A673 (cell line): Measurements from ENCODE around the gene UBE2D3. TPM values are rescaled to one million over a fixed set of nuclear protein-coding genes. Genes with fewer than 3 reads are reported as not detected.

Experiments
- BruUV-seq: library from RNA; stranded (reverse); fragments of 400-500 nt; replicated peaks from 2 replicates; lab custom pipeline; 2021; lab: Mats Ljungman, UMichigan
- CTCF ChIA-PET: fragments of 300-600 bp; sonication (Branson Sonifier 250); formaldehyde crosslinking; loops from one replicate; lab custom pipeline; 2022; ENCODE audit warnings: antibody characterized with exemption; lab: Charles Lee
- POLR2A ChIA-PET: fragments of 300-600 bp; sonication (Branson Sonifier 250); formaldehyde crosslinking; loops from one replicate; lab custom pipeline; 2022; ENCODE audit warnings: antibody characterized with exemption; ENCODE audit not compliant: low non-redundant PET; lab: Charles Lee
- DNase-seq: peaks from one replicate; pipeline ENCODE4 v3.0.0-alpha.2; 2015; ENCODE audit warnings: low spot score
- H3K27ac ChIP-seq: fragments of 200-600 bp; sonication (generic); 2 replicates; pipeline ENCODE4 v1.5.1; 2016; ENCODE audit warnings: mixed run types, low read depth, mild to moderate bottlenecking, mixed read lengths, antibody characterized with exemption, low read length; ENCODE audit not compliant: poor library complexity, severe bottlenecking
- H3K27me3 ChIP-seq: fragments of 200-600 bp; sonication (generic); replicated peaks from 2 replicates; pipeline ENCODE4 v1.6.1; 2017; ENCODE audit warnings: mixed run types, low read depth, mild to moderate bottlenecking, mixed read lengths, antibody characterized with exemption, low read length; ENCODE audit not compliant: insufficient read depth, poor library complexity
- H3K36me3 ChIP-seq: fragments of 200-600 bp; sonication (generic); 2 replicates; pipeline ENCODE4 v1.6.1; 2016; ENCODE audit warnings: mixed run types, mild to moderate bottlenecking, mixed read lengths, antibody characterized with exemption, low read length; ENCODE audit not compliant: insufficient read depth, poor library complexity, severe bottlenecking
- H3K4me1 ChIP-seq: fragments of 200-600 bp; sonication (generic); 2 replicates; pipeline ENCODE4 v1.6.1; 2017; ENCODE audit warnings: mixed run types, mild to moderate bottlenecking, mixed read lengths, antibody characterized with exemption, low read length; ENCODE audit not compliant: insufficient read depth, poor library complexity, severe bottlenecking
- H3K4me3 ChIP-seq: fragments of 200-600 bp; sonication (generic); 2 replicates; pipeline ENCODE4 v1.5.1; 2016; ENCODE audit warnings: low read depth, mixed run types, mild to moderate bottlenecking, mixed read lengths, low read length; ENCODE audit not compliant: poor library complexity, severe bottlenecking
- H3K9me3 ChIP-seq: fragments of 200-600 bp; sonication (generic); 2 replicates; pipeline ENCODE4 v1.6.1; 2016; ENCODE audit warnings: mixed run types, low read depth, mild to moderate bottlenecking, mixed read lengths, antibody characterized with exemption, low read length; ENCODE audit not compliant: poor library complexity, severe bottlenecking
- EZH2 ChIP-seq: fragments of 200-600 bp; sonication (generic); IDR thresholded peaks from 2 replicates; pipeline ENCODE4 v1.6.1; 2017; ENCODE audit warnings: borderline replicate concordance, low read depth, mild to moderate bottlenecking, mixed read lengths, antibody characterized with exemption, low read length; ENCODE audit not compliant: poor library complexity, severe bottlenecking
- intact Hi-C: fragments of 100-400 bp; cut with micrococcal nuclease; formaldehyde crosslinking; loops from one replicate; pipeline ENCODE4 v1.10.0; 2022; ENCODE audit not compliant: unreplicated experiment
- total RNA-seq: library from RNA; stranded (reverse); gene quantifications from 2 replicates; pipeline ENCODE4 v1.2.3, GENCODE V29; 2021
- TF ChIP-seq, protein P1 (sequence below): fragments of 300-800, 200-600 bp; sonication (generic); conservative IDR thresholded peaks from 2 replicates; pipeline ENCODE4 v1.5.1; 2017; ENCODE audit warnings: low read depth, mild to moderate bottlenecking, antibody characterized with exemption, low read length, moderate library complexity, mixed read lengths

UBE2D3 gene
- total RNA-seq, 1 experiment from 2014 or later, result 378 TPM

DNA sequence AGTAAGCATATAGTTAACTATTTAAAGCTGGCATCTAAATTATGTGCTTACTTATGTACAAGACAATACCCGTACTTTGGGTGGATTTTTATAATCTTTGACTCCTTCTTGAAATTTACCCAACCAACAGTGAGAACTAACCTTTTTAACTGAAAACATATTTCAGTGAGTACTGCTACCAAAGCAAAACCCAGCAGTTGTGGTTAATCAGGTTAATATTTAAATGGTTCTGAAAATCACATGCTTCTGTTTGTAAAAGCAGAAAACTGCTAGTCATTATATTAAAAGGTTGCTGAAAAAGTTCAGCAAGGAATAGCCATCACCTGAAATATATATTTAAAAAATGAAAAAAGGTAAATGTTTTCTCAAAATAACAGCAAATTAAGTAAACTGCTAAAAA lies 20.0 kb downstream of the UBE2D3 start:
- Histone ChIP-seq H3K36me3 (peaks cover 68% of the 10 kb centered on the region), H3K27ac (no peak overlapping the region), H3K9me3 (no peaks in the 10 kb centered on the region), H3K27me3 (no peaks in the 10 kb centered on the region), H3K4me3 (no peak overlapping the region), H3K4me1 (no peaks in the 10 kb centered on the region)
- no TSS peak for BruUV-seq
- ChIA-PET POLR2A (no interaction called here), CTCF (no interaction called here)
- DNase-seq, result no peak
- intact Hi-C loops, result no loop called here
- no peak for TF ChIP-seq EZH2
- TF ChIP-seq, protein P1, sequence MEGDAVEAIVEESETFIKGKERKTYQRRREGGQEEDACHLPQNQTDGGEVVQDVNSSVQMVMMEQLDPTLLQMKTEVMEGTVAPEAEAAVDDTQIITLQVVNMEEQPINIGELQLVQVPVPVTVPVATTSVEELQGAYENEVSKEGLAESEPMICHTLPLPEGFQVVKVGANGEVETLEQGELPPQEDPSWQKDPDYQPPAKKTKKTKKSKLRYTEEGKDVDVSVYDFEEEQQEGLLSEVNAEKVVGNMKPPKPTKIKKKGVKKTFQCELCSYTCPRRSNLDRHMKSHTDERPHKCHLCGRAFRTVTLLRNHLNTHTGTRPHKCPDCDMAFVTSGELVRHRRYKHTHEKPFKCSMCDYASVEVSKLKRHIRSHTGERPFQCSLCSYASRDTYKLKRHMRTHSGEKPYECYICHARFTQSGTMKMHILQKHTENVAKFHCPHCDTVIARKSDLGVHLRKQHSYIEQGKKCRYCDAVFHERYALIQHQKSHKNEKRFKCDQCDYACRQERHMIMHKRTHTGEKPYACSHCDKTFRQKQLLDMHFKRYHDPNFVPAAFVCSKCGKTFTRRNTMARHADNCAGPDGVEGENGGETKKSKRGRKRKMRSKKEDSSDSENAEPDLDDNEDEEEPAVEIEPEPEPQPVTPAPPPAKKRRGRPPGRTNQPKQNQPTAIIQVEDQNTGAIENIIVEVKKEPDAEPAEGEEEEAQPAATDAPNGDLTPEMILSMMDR, result no peak

DNA sequence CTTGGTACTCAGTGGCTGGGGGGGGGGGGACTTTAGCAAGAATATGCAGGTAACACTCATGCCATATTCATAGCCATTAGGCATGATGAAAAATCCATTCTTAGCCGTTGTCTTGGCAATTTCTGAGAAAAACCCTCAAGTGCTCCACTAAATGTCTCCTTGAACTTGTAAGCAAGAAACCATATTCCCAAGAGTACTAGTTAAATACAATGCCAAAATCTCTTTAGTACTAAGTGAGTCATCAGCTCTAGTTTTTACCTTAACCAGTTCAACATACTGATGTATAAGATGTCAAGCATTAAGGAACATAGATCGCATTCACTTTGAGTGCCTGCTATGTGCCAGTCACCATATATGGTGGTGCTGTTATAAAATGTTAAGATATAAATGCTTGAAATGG lies 27.5 kb downstream of the UBE2D3 start:
- TF ChIP-seq EZH2, result no peak
- TF ChIP-seq, protein P1, result no peak
- POLR2A ChIA-PET, result no interaction called here
- DNase-seq, result no peak
- H3K36me3 ChIP-seq, result peaks cover 92% of the 10 kb centered on the region
- H3K27ac ChIP-seq, result no peak overlapping the region
- no peaks in the 10 kb centered on the region for H3K4me1 ChIP-seq
- no peaks in the 10 kb centered on the region for H3K9me3 ChIP-seq
- no peak overlapping the region for H3K4me3 ChIP-seq
- no peaks in the 10 kb centered on the region for H3K27me3 ChIP-seq
- no TSS peak for BruUV-seq
- intact Hi-C loops, result no loop called here
- CTCF ChIA-PET, result no interaction called here

DNA sequence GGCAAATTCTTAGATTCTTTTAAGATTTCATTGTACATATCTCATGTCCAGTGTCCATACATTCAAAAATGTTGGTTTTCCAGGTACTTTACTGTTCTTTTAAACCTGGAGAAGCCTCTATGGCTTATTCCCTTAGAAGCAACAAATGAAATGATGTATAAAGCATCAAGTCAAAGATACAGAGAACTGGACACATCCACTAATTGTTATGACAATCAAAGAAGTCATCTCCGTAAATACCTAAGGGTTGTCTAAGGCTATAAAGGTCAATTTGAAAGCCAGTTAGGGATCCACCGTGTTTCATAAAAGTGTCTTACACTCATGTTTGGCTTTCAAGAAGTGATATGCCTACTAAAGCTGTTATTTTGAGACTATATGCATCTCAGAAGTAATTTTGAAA lies 32.4 kb downstream of the UBE2D3 start:
- CTCF ChIA-PET, result no interaction called here
- TF ChIP-seq, protein P1, result no peak
- no peak for TF ChIP-seq EZH2
- Histone ChIP-seq H3K27ac (no peak overlapping the region), H3K4me1 (no peaks in the 10 kb centered on the region), H3K36me3 (peaks cover 56% of the 10 kb centered on the region), H3K27me3 (no peaks in the 10 kb centered on the region), H3K4me3 (no peak overlapping the region), H3K9me3 (no peaks in the 10 kb centered on the region)
- no TSS peak for BruUV-seq
- intact Hi-C loops, result no loop called here
- DNase-seq, result no peak
- POLR2A ChIA-PET, result no interaction called here
